GM12801 (cell line): Measurements from ENCODE around the gene SORCS3.

Source experiments
- TF ChIP-seq, protein P1 (sequence below): IDR thresholded peaks from one replicate; pipeline ENCODE4 v1.5.1; 2011; ENCODE audit warnings: control low read depth; ENCODE audit not compliant: insufficient read length; ENCODE audit errors: extremely low read depth

Gene SORCS3

DNA sequence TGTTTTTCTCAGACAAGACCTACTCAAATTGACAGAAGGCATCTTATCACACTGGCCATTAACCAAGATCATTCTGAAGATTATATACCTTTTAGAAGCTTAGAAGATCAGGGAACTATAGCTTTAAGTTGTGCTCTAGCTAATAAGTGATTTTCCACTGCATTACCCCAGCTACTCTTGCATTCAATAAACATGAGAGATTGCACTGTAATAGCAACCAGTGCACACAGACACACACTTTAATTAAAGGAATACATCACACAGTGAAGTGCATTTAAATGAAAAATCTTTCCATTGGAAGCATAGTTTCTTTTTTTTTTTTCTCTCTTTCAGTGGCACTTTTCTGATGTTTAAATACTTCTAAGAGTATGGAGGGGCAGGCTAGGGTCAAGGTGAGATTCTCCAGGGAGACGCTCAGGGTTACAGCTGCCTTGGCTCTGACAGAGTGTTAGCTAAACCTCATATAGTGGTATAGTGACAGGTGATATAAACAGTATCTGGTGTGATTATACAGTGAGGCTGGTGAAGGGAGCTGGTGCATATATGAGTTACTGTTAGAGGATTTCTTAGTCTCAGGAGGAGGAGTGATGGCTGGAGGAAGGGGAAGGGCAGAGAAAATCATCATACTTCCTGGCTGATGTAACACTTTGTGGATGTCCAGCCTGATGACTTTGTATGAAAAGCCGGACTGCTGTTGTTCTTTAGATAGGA, 369.5 kb downstream of the SORCS3 start:
- TF ChIP-seq, protein P1, sequence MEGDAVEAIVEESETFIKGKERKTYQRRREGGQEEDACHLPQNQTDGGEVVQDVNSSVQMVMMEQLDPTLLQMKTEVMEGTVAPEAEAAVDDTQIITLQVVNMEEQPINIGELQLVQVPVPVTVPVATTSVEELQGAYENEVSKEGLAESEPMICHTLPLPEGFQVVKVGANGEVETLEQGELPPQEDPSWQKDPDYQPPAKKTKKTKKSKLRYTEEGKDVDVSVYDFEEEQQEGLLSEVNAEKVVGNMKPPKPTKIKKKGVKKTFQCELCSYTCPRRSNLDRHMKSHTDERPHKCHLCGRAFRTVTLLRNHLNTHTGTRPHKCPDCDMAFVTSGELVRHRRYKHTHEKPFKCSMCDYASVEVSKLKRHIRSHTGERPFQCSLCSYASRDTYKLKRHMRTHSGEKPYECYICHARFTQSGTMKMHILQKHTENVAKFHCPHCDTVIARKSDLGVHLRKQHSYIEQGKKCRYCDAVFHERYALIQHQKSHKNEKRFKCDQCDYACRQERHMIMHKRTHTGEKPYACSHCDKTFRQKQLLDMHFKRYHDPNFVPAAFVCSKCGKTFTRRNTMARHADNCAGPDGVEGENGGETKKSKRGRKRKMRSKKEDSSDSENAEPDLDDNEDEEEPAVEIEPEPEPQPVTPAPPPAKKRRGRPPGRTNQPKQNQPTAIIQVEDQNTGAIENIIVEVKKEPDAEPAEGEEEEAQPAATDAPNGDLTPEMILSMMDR: no peak

GRCh38 chr10:105017116-105017515, 376.0 kb downstream of the SORCS3 start:
- TF ChIP-seq, protein P1: no peak

DNA sequence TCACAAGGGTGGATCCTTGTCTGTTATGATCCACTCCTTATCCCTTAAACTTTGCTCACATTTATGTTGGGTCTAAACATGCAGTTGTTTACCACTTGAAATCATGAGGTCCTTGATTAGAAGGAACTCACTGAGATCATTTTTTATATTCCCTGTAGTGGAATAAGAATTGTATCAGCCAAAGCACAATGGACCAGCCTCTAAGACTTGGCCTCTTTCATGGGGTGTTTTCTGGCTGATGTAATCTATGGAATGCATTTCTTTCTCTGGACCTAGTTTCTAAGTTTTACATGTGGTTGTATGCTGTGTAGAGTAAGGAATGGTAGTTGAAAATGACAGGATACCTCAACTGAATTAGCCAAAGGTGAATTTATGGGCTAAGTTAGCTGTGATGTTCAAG, 376.6 kb downstream of the SORCS3 start:
- TF ChIP-seq, protein P1: no peak

GRCh38 chr10:105023211-105024111, 382.4 kb downstream of the SORCS3 start:
- TF ChIP-seq, protein P1: no peak

- TF ChIP-seq, protein P1: no peak
Observed at GRCh38 chr10:105024184-105024583, 383.1 kb downstream of the SORCS3 start.

DNA sequence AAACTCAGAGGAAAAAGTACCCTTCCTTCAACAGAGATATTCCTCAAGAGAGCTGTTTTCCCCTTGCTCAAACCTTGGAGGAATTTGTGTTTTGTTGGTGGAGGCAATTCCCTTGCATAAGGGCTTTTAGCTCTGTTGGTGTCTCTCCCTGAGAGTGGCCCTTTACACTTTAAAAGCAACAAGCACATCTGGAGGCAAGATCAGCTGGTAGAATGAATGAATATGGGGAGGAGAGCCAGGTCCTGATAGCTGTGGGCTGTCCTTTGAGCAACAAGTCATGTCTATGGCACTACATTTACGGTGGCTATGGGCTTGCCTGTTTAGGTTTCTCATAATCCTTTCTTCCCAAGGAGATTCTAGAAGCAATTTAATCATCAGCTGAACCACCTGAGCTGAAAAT, 384.0 kb downstream of the SORCS3 start:
- TF ChIP-seq, protein P1: no peak

DNA sequence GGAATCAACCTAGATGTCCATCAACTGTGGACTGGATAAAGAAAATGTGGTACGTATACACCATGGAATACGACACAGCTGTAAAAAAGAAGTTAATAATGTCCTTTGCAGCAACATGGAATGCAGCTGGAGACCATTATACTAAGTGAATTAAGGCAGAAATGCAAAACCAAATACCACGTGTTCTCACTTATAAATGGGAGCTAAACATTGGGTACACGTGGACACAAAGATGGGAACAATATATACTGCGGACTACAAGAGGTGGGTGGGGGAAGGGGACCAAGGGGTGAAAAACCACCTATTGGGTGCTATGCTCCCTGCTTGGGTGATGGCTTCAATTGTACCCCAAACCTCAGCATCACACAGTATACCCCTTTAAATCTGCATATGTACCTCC, 385.5 kb downstream of the SORCS3 start:
- TF ChIP-seq, protein P1: no peak
